NCI-H2196 (cell line): ENCODE measurements around the gene LRRC26.
"Not testable (repeated sequence)": the region's sequence is repeated elsewhere in the genome, so short reads cannot be mapped to it uniquely, and the experiment has no call there.

ENCODE experiments used
- DNase-seq: peaks from one replicate; lab custom pipeline; 2025; ENCODE audit not compliant: unreplicated experiment; lab: John Stamatoyannopoulos, UW

Gene LRRC26

DNA sequence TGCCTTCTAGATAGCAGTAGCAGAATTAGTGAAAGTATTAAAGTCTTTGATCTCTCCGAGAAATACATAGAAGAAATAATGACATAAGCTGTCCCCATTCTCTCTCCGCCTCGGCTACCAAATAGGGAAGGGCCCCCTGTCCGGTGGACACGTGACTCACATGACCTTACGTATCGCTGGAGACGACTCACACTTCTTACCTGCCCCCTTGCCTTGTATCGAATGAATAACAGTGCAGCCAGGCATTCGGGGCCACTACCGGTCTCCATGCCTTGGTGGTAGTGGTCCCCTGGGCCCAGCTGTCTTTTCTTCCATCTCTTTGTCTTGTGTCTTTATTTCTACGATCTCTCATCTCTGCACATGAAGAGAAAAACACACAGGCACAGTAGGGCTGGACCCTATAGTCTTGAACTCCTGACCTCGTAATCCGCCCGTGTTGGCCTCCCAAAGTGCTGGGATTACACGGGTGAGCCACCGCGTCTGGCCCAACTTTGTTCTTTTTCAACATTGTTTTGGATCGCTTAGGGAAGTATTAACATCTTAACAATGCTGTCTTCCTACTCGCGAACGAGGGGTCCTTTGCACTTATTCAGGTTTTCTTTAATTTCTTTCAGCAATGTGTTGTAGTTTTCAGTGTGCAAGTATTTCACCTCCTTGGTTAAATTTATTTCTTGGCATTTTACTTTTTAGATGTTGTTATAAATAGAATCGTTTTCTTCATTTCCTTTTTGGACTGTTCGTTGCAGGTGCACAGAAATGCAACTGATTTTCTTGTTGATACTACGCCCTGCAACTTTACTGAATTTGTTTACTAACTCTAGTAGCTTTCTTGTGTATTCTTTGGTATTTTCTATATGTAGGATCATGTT lies 47.7 kb downstream of the LRRC26 start:
- not testable (repeated sequence) for DNase-seq
